Endothelial cell (in vitro differentiated cells): Measurements from ENCODE around the gene MED10. TPM values are rescaled to one million over a fixed set of nuclear protein-coding genes. Genes with fewer than 3 reads are reported as not detected.

Experiments used
- DNase-seq: peaks from one replicate; pipeline ENCODE4 v3.0.0; 2021; ENCODE audit warnings: low spot score
- H3K27ac Mint-ChIP-seq: one replicate; pipeline ENCODE4 v1.8.0; 2021; ENCODE audit warnings: mixed read lengths, inconsistent platforms; ENCODE audit not compliant: unreplicated experiment
- H3K27me3 Mint-ChIP-seq: one replicate; pipeline ENCODE4 v1.8.0; 2021; ENCODE audit warnings: mild to moderate bottlenecking, moderate library complexity, mixed read lengths, inconsistent platforms; ENCODE audit not compliant: unreplicated experiment
- H3K36me3 Mint-ChIP-seq: one replicate; pipeline ENCODE4 v1.8.0; 2021; ENCODE audit warnings: mild to moderate bottlenecking, low read depth, mixed read lengths, inconsistent platforms; ENCODE audit not compliant: unreplicated experiment
- H3K4me1 Mint-ChIP-seq: one replicate; pipeline ENCODE4 v1.8.0; 2021; ENCODE audit warnings: mild to moderate bottlenecking, mixed read lengths, inconsistent platforms; ENCODE audit not compliant: unreplicated experiment
- H3K4me3 Mint-ChIP-seq: one replicate; pipeline ENCODE4 v1.8.0; 2021; ENCODE audit warnings: mild to moderate bottlenecking, mixed read lengths, inconsistent platforms; ENCODE audit not compliant: unreplicated experiment
- H3K9me3 Mint-ChIP-seq: one replicate; pipeline ENCODE4 v1.8.0; 2021; ENCODE audit warnings: mixed read lengths, inconsistent platforms; ENCODE audit not compliant: unreplicated experiment
- total RNA-seq: library from RNA; stranded (reverse); fragmentation: NEBNext Ultra II Directional; extraction: Animal tissue kit (Norgen Biotek cat#: 25700); gene quantifications from one replicate; pipeline ENCODE4 v1.2.1, GENCODE V29; 2021; ENCODE audit not compliant: unreplicated experiment
- TF ChIP-seq, protein P1 (sequence below): fragments of 200-600 bp; sonication (generic); IDR thresholded peaks from one replicate; pipeline ENCODE4 v1.5.0; 2021; ENCODE audit warnings: antibody characterized with exemption; ENCODE audit not compliant: unreplicated experiment

MED10 gene
- total RNA-seq, 1 donor from 2014 or later = 53.0 TPM

DNA sequence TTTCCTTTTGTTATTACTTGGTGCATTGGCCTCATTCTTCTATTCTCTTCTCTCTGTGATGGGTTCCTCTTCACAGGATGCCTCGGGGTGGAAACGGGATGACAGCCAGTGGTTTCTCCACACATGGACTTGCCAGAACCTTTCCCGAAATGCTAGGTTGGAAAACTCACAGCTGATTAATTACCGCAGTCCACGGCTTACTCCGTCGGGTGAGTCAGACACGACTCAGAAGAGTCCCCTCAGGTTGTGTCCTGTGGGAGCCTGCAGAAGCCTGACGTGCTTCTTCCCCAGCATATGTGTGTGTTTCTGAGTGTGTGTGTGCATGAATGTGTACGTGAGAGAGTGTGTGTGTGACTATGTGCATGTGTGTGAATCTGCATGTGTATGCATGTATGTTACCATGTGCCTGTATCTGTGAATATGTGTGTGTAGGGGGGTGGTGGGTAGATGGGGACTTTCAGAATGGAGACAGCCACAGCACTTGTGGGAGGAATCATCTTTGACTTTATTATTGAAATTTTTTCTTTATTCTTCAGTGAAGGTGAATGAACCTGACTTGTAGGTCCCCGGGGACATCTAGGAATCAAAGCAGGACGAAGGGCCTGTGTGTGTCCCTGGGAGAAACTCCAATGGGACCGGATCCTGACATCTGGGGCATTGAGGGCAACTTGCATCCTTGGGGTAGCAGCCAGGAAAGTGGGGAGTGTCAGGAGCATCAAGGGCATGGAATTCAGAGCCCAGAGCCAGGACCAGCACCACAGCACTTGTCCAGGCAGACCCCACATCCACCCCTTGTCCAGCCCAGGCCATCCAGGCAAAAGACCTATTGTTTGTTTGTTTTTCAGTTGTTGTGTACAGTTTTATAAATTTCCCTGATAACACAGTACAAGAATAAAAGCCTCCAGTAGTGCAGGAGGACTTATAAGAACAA is 21.9 kb upstream of the MED10 start:
- Mint-ChIP-seq H3K36me3 (peaks cover 5% of the 10 kb centered on the region), H3K4me1 (peaks cover 20% of the 10 kb centered on the region), H3K27me3 (peaks cover 6% of the 10 kb centered on the region), H3K9me3 (no peaks in the 10 kb centered on the region), H3K27ac (no peak overlapping the region), H3K4me3 (no peak overlapping the region)
- TF ChIP-seq, protein P1, sequence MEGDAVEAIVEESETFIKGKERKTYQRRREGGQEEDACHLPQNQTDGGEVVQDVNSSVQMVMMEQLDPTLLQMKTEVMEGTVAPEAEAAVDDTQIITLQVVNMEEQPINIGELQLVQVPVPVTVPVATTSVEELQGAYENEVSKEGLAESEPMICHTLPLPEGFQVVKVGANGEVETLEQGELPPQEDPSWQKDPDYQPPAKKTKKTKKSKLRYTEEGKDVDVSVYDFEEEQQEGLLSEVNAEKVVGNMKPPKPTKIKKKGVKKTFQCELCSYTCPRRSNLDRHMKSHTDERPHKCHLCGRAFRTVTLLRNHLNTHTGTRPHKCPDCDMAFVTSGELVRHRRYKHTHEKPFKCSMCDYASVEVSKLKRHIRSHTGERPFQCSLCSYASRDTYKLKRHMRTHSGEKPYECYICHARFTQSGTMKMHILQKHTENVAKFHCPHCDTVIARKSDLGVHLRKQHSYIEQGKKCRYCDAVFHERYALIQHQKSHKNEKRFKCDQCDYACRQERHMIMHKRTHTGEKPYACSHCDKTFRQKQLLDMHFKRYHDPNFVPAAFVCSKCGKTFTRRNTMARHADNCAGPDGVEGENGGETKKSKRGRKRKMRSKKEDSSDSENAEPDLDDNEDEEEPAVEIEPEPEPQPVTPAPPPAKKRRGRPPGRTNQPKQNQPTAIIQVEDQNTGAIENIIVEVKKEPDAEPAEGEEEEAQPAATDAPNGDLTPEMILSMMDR = no peak
- no peak for DNase-seq

DNA sequence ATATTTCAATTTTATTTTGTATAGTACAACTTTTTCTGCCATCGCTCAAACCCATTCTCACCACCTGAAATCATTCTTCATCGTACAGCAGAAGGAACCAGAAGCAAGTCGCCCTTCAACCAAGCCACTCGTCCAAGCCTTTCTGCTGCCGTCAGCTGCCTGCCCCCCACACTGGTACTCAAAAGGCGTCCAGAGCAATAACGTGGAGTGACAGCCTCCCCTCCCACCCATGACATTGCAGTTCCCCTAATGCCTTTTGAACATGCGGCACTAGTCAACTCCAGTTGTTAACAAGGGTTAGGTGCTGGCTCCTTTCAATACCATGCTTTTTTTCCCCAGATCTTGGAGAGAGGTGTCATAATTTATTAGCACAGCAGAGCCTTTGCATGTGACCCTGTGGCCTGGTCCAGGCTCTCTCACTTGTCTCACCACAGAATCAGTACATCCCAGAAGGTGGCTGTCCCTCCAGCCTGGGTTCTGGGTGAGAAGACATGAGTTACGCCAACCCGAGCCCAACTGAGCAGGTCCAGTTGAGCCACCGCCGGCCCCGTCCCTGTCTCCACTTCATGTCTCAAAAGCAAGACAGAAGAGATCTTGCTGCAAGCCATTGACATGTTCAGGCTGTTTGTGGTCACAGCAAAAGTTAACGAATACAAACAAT is 20.4 kb upstream of the MED10 start:
- Mint-ChIP-seq H3K36me3 (peaks cover 5% of the 10 kb centered on the region), H3K4me1 (peaks cover 20% of the 10 kb centered on the region), H3K27ac (no peak overlapping the region), H3K27me3 (peaks cover 6% of the 10 kb centered on the region), H3K4me3 (no peak overlapping the region), H3K9me3 (no peaks in the 10 kb centered on the region)
- DNase-seq = no peak
- TF ChIP-seq, protein P1 = no peak

DNA sequence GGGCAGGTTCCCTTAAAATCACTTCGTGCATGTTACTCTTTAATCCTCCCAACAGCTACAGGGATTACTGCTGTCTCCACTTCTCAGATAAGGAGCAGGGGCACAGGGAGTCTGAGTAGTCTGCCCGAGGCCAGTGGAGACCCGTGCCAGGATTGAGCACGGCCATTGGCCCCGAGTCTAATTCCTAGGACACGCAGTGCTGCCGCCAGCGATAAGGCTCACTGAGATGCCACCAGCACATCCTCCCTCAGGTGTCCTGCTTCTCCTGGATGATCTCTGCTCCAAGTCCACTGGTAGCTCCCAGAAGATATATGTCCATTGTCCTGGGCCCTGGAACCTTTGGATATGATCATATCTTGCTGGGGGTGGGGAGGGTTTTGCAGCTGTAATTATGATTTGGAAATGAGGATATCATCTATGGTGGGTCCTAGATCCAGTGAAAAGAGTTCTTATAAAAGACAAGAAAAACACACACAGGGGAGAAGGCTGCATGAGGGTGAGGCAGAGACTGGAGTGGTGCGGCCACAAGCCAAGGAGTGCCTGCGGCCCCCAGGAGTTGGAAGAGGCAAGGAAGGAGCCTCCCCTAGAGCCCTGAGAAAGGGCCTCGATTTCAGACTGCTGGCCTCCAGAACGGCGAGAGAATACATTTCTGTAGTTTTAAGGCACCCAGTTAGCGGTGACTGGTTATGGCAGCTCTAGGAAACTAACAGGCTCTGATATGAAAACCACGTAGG is 19.4 kb upstream of the MED10 start:
- Mint-ChIP-seq H3K27ac (no peak overlapping the region), H3K27me3 (peaks cover 6% of the 10 kb centered on the region), H3K4me1 (peaks cover 15% of the 10 kb centered on the region), H3K9me3 (no peaks in the 10 kb centered on the region), H3K36me3 (peaks cover 5% of the 10 kb centered on the region), H3K4me3 (no peak overlapping the region)
- TF ChIP-seq, protein P1 = no peak
- DNase-seq = no peak

DNA sequence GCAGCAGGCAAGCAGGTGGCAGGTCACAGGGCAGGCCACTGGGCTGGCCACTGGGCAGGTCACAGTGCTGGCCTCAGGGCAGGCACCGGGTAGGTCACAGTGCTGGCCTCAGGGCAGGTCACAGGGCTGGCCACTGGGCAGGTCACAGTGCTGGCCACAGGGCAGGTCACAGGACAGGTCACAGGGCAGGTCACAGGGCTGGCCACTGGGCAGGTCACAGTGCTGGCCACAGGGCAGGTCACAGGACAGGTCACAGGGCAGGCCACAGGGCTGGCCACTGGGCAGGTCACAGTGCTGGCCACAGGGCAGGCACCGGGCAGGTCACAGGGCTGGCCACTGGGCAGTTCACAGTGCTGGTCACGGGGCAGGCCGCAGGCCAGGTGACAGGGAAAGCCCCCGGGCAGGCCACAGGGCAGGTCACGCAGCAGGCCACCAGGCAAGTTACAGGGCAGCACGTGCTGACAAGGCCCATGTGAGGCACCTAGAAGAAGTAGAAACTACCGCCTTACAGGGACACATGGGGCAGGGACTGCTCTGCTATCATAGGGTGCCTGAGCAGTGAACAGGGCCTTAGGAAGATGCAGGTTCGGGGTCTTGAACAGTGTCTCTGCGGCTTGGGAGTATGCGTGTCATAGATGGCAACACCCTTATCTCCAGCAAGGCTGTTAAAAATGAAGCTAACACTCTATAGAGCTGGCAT is 18.6 kb upstream of the MED10 start:
- H3K36me3 Mint-ChIP-seq = peaks cover 5% of the 10 kb centered on the region
- no peak for DNase-seq

More for the DNA sequence above, 18.6 kb upstream of the MED10 start:
- Mint-ChIP-seq H3K4me3 (no peak overlapping the region), H3K4me1 (peaks cover 8% of the 10 kb centered on the region), H3K9me3 (no peaks in the 10 kb centered on the region), H3K27me3 (peaks cover 6% of the 10 kb centered on the region), H3K27ac (no peak overlapping the region)
- TF ChIP-seq, protein P1 = no peak
